Activated T-cell treated with anti-CD3 and anti-CD28 coated beads for 4 hours (primary cell): ENCODE measurements around the gene ETV1.

Experiments
- DNase-seq: peaks from one replicate; pipeline ENCODE4 v3.0.0-alpha.2; 2020

The ETV1 gene

GRCh38 chr7:13984831-13985685, 4.4 kb downstream of the ETV1 start:
- no peak for DNase-seq

GRCh38 chr7:13984061-13984460, 5.4 kb downstream of the ETV1 start:
- DNase-seq = no peak

- no peak for DNase-seq
Observed at GRCh38 chr7:13982940-13983677, 6.4 kb downstream of the ETV1 start.

GRCh38 chr7:13981070-13981469, 8.4 kb downstream of the ETV1 start:
- DNase-seq = no peak

GRCh38 chr7:13980474-13980873, 9.0 kb downstream of the ETV1 start:
- no peak for DNase-seq

GRCh38 chr7:13979671-13980435, 9.6 kb downstream of the ETV1 start:
- DNase-seq = no peak

GRCh38 chr7:13976594-13976993, 12.9 kb downstream of the ETV1 start:
- DNase-seq = no peak

- no peak for DNase-seq
Observed at GRCh38 chr7:13965077-13965476, 24.4 kb downstream of the ETV1 start.

GRCh38 chr7:13963925-13964324, 25.5 kb downstream of the ETV1 start:
- DNase-seq = no peak

GRCh38 chr7:13955494-13955893, 34.0 kb downstream of the ETV1 start:
- no peak for DNase-seq

- DNase-seq = no peak
Observed at GRCh38 chr7:13953368-13953767, 36.1 kb downstream of the ETV1 start.

- DNase-seq = no peak
Observed at GRCh38 chr7:13952921-13953320, 36.5 kb downstream of the ETV1 start.

- DNase-seq = no peak
Observed at GRCh38 chr7:13949939-13950338, 39.5 kb downstream of the ETV1 start.

- no peak for DNase-seq
Observed at GRCh38 chr7:13949445-13949844, 40.0 kb downstream of the ETV1 start.

GRCh38 chr7:13948019-13948801, 41.3 kb downstream of the ETV1 start:
- no peak for DNase-seq

- DNase-seq = no peak
Observed at GRCh38 chr7:13947535-13947934, 41.9 kb downstream of the ETV1 start.

GRCh38 chr7:13946181-13946580, 43.3 kb downstream of the ETV1 start:
- DNase-seq = no peak

- no peak for DNase-seq
Observed at GRCh38 chr7:13945670-13946069, 43.8 kb downstream of the ETV1 start.

- DNase-seq = no peak
Observed at GRCh38 chr7:13933536-13933935, 55.9 kb downstream of the ETV1 start.

- no peak for DNase-seq
Observed at GRCh38 chr7:13933091-13933490, 56.4 kb downstream of the ETV1 start.

GRCh38 chr7:13932131-13932530, 57.3 kb downstream of the ETV1 start:
- no peak for DNase-seq

GRCh38 chr7:13921062-13921461, 68.4 kb downstream of the ETV1 start:
- DNase-seq = no peak
